C4-2B (cell line): ENCODE measurements around the gene PRMT2.

ENCODE experiments used
- ZFX ChIP-seq: fragments of 450-650 bp; IDR thresholded peaks from 2 replicates; pipeline ENCODE4 v1.6.1; 2017
- TF ChIP-seq, protein P1 (sequence below): fragments of 450-650 bp; conservative IDR thresholded peaks from 2 replicates; pipeline ENCODE4 v1.5.1; 2017; ENCODE audit warnings: mild to moderate bottlenecking

DNA sequence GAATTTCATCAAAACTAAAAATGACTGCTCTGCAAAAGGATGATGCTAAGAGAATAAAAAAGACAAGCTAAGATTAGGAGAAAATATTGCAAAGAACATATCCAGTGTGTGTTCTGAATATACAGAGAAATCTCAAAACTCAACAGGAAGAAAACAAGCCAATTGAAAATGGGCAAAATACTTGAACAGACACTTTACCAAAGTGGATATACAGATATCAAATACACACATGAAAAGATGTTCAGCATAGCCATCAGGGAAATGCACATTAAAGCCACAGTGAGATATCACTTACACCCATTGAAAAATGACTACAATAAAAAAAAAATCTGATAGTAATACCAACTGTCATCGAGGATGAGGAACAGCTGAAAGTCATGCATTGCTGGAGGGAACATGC is 21.3 kb downstream of the PRMT2 start:
- TF ChIP-seq, protein P1, sequence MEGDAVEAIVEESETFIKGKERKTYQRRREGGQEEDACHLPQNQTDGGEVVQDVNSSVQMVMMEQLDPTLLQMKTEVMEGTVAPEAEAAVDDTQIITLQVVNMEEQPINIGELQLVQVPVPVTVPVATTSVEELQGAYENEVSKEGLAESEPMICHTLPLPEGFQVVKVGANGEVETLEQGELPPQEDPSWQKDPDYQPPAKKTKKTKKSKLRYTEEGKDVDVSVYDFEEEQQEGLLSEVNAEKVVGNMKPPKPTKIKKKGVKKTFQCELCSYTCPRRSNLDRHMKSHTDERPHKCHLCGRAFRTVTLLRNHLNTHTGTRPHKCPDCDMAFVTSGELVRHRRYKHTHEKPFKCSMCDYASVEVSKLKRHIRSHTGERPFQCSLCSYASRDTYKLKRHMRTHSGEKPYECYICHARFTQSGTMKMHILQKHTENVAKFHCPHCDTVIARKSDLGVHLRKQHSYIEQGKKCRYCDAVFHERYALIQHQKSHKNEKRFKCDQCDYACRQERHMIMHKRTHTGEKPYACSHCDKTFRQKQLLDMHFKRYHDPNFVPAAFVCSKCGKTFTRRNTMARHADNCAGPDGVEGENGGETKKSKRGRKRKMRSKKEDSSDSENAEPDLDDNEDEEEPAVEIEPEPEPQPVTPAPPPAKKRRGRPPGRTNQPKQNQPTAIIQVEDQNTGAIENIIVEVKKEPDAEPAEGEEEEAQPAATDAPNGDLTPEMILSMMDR: no peak
- TF ChIP-seq ZFX: no peak
